K562 (cell line): Measurements from ENCODE around the gene DPAGT1. TPM values are rescaled to one million over a fixed set of nuclear protein-coding genes. Genes with fewer than 3 reads are reported as not detected.

ENCODE experiments used
- HMGN3 ChIP-seq: IDR thresholded peaks from 2 replicates; pipeline ENCODE4 v1.6.1; 2011; ENCODE audit warnings: borderline replicate concordance, low read depth, mild to moderate bottlenecking, mixed read lengths, low read length; ENCODE audit not compliant: insufficient read length; ENCODE audit errors: extremely low read depth
- MAFK ChIP-seq: IDR thresholded peaks from 2 replicates; pipeline ENCODE4 v1.6.1; 2011; ENCODE audit warnings: low read length, improper control_type of control experiment
- NR2C2 ChIP-seq, 2 experiments: fragments of 200-800 bp in 1 of 2; sonication (Bioruptor generic) in 1 of 2; sonication (generic) in 1 of 2; formaldehyde crosslinking in 1 of 2; IDR thresholded peaks; 2 replicates each; pipeline versions ENCODE4 v1.6.1 to v1.8.0; 2016 to 2022; ENCODE audit warnings: mild to moderate bottlenecking in 1 of 2, missing compliant biosample characterization in 1 of 2, missing genetic modification characterization in 1 of 2, missing genetic modification reagents in 1 of 2
- NR4A1 ChIP-seq, 2 experiments: fragments of 250-450 bp in 1 of 2; fragments of 450-650 bp in 1 of 2; sonication (Bioruptor Pico) in 1 of 2; IDR thresholded peaks; 2 replicates each; pipeline versions ENCODE4 v1.4.0 to v1.6.1; 2016 to 2020; ENCODE audit warnings: mild to moderate bottlenecking in 2 of 2, missing compliant biosample characterization in 1 of 2, missing genetic modification characterization in 1 of 2, moderate library complexity in 1 of 2
- SMAD3 ChIP-seq: fragments of 450-650 bp; formaldehyde crosslinking; conservative IDR thresholded peaks from 2 replicates; pipeline ENCODE4 v1.4.0; 2020; ENCODE audit warnings: mild to moderate bottlenecking
- SMC3 ChIP-seq: conservative IDR thresholded peaks from 2 replicates; pipeline ENCODE4 v1.6.1; 2011; ENCODE audit warnings: low read depth, low read length, improper control_type of control experiment; ENCODE audit not compliant: insufficient read depth
- ZNF583 ChIP-seq: fragments of 250-450 bp; sonication (Bioruptor Pico); IDR thresholded peaks from 2 replicates; pipeline ENCODE4 v1.4.0; 2020
- polyA plus RNA-seq, 8 experiments: library from polyadenylated mRNA; depleted of rRNA in 4 of 8; stranded (reverse) in 5 of 8; unstranded in 3 of 8; fragments of >200 nt; fragmentation: Nextera tagmentation in 2 of 8; fragmentation: Illumina TruSeq in 1 of 8; extraction: Ambion mirVana in 2 of 8; extraction: Trizol in 1 of 8; gene quantifications; 2 replicates each; pipeline versions ENCODE4 v1.2.1 to v1.2.3, GENCODE V29; 2011 to 2014; ENCODE audit warnings: inconsistent platforms in 1 of 8, missing spikeins in 1 of 8
- total RNA-seq, 7 experiments: library from RNA; depleted of rRNA in 6 of 7; stranded (reverse); fragments of >200 nt in 6 of 7; fragmentation: Illumina TruSeq in 2 of 7; extraction: Trizol in 2 of 7; gene quantifications; 2 replicates each; pipeline versions ENCODE4 v1.2.1 to v1.2.3, GENCODE V29; 2011 to 2021; ENCODE audit warnings: low replicate concordance in 1 of 7
- TF ChIP-seq, protein P1 (sequence below): fragments of 250-450 bp; sonication (Bioruptor Pico); IDR thresholded peaks from 2 replicates; pipeline ENCODE4 v1.4.0; 2020; ENCODE audit warnings: mild to moderate bottlenecking, moderate library complexity
- TF ChIP-seq, protein P2 (sequence below), 2 experiments: fragments of 150-350 bp in 1 of 2; IDR thresholded peaks; 2 replicates each; pipeline ENCODE4 v1.6.1; 2012 to 2016; ENCODE audit warnings: low read depth in 2 of 2, low read length in 2 of 2, mild to moderate bottlenecking in 1 of 2, moderate library complexity in 1 of 2
- TF ChIP-seq, protein P3 (sequence below): fragments of 450-650 bp; IDR thresholded peaks from 2 replicates; pipeline ENCODE4 v1.6.1; 2016; ENCODE audit warnings: mild to moderate bottlenecking, moderate library complexity

DPAGT1 gene
- total and polyA plus RNA-seq, 9 of the 15 experiments (the other 6 are each of a cell fraction or from before 2014, with no cell fraction given), result 29.9 to 135 (median 85.0) TPM

DNA sequence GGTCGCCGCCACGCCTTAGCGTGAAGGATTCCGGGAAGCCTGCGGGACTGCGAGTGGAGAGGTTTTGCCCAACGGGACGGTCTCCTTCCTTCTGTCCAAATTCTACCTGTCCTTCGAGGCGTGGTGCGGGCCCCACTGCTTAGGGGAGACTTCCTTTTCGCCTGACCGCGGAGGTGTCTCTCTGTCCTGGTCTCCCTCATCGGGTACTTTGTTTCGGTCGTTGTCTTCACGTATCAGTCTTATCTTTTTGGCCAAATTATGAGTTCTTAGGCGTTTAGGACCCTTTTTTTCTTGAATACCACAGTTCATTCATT is 20.1 kb upstream of the DPAGT1 start (continued):
- TF ChIP-seq, protein P1, sequence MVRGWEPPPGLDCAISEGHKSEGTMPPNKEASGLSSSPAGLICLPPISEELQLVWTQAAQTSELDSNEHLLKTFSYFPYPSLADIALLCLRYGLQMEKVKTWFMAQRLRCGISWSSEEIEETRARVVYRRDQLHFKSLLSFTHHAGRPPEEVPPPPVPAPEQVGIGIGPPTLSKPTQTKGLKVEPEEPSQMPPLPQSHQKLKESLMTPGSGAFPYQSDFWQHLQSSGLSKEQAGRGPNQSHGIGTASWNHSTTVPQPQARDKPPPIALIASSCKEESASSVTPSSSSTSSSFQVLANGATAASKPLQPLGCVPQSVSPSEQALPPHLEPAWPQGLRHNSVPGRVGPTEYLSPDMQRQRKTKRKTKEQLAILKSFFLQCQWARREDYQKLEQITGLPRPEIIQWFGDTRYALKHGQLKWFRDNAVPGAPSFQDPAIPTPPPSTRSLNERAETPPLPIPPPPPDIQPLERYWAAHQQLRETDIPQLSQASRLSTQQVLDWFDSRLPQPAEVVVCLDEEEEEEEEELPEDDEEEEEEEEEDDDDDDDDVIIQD, result no peak
- TF ChIP-seq NR4A1 (CRISPR knock-in tag; IDR thresholded peaks at IDR 0.05) (no peak), NR4A1 (tag; IDR thresholded peaks at IDR 0.05) (no peak), MAFK (no peak), HMGN3 (no peak), NR2C2 (CRISPR knock-in tag; IDR thresholded peaks at IDR 0.05) (no peak), NR2C2 (tag; IDR thresholded peaks at IDR 0.05) (0 out of 2 replicates have a peak, but pooled peaks have one; percentile 34), ZNF583 (CRISPR knock-in tag) (no peak), SMC3 (no peak), SMAD3 (CRISPR knock-in tag) (no peak)
- TF ChIP-seq, protein P2, sequence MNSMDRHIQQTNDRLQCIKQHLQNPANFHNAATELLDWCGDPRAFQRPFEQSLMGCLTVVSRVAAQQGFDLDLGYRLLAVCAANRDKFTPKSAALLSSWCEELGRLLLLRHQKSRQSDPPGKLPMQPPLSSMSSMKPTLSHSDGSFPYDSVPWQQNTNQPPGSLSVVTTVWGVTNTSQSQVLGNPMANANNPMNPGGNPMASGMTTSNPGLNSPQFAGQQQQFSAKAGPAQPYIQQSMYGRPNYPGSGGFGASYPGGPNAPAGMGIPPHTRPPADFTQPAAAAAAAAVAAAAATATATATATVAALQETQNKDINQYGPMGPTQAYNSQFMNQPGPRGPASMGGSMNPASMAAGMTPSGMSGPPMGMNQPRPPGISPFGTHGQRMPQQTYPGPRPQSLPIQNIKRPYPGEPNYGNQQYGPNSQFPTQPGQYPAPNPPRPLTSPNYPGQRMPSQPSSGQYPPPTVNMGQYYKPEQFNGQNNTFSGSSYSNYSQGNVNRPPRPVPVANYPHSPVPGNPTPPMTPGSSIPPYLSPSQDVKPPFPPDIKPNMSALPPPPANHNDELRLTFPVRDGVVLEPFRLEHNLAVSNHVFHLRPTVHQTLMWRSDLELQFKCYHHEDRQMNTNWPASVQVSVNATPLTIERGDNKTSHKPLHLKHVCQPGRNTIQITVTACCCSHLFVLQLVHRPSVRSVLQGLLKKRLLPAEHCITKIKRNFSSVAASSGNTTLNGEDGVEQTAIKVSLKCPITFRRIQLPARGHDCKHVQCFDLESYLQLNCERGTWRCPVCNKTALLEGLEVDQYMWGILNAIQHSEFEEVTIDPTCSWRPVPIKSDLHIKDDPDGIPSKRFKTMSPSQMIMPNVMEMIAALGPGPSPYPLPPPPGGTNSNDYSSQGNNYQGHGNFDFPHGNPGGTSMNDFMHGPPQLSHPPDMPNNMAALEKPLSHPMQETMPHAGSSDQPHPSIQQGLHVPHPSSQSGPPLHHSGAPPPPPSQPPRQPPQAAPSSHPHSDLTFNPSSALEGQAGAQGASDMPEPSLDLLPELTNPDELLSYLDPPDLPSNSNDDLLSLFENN (IDR thresholded peaks at IDR 0.05; ENCODE audit: low read depth in 2 of 2, low read length in 2 of 2), result no peak
- TF ChIP-seq, protein P3, sequence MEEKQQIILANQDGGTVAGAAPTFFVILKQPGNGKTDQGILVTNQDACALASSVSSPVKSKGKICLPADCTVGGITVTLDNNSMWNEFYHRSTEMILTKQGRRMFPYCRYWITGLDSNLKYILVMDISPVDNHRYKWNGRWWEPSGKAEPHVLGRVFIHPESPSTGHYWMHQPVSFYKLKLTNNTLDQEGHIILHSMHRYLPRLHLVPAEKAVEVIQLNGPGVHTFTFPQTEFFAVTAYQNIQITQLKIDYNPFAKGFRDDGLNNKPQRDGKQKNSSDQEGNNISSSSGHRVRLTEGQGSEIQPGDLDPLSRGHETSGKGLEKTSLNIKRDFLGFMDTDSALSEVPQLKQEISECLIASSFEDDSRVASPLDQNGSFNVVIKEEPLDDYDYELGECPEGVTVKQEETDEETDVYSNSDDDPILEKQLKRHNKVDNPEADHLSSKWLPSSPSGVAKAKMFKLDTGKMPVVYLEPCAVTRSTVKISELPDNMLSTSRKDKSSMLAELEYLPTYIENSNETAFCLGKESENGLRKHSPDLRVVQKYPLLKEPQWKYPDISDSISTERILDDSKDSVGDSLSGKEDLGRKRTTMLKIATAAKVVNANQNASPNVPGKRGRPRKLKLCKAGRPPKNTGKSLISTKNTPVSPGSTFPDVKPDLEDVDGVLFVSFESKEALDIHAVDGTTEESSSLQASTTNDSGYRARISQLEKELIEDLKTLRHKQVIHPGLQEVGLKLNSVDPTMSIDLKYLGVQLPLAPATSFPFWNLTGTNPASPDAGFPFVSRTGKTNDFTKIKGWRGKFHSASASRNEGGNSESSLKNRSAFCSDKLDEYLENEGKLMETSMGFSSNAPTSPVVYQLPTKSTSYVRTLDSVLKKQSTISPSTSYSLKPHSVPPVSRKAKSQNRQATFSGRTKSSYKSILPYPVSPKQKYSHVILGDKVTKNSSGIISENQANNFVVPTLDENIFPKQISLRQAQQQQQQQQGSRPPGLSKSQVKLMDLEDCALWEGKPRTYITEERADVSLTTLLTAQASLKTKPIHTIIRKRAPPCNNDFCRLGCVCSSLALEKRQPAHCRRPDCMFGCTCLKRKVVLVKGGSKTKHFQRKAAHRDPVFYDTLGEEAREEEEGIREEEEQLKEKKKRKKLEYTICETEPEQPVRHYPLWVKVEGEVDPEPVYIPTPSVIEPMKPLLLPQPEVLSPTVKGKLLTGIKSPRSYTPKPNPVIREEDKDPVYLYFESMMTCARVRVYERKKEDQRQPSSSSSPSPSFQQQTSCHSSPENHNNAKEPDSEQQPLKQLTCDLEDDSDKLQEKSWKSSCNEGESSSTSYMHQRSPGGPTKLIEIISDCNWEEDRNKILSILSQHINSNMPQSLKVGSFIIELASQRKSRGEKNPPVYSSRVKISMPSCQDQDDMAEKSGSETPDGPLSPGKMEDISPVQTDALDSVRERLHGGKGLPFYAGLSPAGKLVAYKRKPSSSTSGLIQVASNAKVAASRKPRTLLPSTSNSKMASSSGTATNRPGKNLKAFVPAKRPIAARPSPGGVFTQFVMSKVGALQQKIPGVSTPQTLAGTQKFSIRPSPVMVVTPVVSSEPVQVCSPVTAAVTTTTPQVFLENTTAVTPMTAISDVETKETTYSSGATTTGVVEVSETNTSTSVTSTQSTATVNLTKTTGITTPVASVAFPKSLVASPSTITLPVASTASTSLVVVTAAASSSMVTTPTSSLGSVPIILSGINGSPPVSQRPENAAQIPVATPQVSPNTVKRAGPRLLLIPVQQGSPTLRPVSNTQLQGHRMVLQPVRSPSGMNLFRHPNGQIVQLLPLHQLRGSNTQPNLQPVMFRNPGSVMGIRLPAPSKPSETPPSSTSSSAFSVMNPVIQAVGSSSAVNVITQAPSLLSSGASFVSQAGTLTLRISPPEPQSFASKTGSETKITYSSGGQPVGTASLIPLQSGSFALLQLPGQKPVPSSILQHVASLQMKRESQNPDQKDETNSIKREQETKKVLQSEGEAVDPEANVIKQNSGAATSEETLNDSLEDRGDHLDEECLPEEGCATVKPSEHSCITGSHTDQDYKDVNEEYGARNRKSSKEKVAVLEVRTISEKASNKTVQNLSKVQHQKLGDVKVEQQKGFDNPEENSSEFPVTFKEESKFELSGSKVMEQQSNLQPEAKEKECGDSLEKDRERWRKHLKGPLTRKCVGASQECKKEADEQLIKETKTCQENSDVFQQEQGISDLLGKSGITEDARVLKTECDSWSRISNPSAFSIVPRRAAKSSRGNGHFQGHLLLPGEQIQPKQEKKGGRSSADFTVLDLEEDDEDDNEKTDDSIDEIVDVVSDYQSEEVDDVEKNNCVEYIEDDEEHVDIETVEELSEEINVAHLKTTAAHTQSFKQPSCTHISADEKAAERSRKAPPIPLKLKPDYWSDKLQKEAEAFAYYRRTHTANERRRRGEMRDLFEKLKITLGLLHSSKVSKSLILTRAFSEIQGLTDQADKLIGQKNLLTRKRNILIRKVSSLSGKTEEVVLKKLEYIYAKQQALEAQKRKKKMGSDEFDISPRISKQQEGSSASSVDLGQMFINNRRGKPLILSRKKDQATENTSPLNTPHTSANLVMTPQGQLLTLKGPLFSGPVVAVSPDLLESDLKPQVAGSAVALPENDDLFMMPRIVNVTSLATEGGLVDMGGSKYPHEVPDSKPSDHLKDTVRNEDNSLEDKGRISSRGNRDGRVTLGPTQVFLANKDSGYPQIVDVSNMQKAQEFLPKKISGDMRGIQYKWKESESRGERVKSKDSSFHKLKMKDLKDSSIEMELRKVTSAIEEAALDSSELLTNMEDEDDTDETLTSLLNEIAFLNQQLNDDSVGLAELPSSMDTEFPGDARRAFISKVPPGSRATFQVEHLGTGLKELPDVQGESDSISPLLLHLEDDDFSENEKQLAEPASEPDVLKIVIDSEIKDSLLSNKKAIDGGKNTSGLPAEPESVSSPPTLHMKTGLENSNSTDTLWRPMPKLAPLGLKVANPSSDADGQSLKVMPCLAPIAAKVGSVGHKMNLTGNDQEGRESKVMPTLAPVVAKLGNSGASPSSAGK, result no peak
